Measurements from ENCODE around the gene ZNF420. TPM values are rescaled to one million over a fixed set of nuclear protein-coding genes. Genes with fewer than 3 reads are reported as not detected.
"Not testable (repeated sequence)": the region's sequence is repeated elsewhere in the genome, so short reads cannot be mapped to it uniquely, and the experiment has no call there.

ZNF420 gene
- total RNA-seq, 1 donor from 2014 or later = 9.6 TPM

DNA sequence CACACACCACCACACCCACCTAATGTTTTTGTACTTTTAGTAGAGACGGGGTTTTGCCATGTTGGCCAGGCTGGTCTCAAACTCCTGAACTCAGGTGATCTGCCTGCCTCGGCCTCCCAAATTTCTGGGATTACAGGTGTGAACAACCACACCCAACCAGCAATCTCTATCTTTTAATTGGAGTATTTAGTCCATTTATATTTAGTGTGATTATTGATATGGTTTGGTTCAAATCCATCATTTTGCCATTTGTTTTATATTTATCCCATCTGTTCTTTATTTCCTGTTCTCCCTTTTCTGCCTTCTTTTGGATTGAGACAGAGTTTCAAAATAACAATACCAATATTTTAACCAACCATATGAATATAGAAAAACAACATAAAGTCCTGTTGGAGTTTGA lies 4.1 kb downstream of the ZNF420 start:
- H3K36me3 ChIP-seq = peaks cover 0 to 38% of the 10 kb centered on the region in 2 donors
- TF ChIP-seq, protein P1, sequence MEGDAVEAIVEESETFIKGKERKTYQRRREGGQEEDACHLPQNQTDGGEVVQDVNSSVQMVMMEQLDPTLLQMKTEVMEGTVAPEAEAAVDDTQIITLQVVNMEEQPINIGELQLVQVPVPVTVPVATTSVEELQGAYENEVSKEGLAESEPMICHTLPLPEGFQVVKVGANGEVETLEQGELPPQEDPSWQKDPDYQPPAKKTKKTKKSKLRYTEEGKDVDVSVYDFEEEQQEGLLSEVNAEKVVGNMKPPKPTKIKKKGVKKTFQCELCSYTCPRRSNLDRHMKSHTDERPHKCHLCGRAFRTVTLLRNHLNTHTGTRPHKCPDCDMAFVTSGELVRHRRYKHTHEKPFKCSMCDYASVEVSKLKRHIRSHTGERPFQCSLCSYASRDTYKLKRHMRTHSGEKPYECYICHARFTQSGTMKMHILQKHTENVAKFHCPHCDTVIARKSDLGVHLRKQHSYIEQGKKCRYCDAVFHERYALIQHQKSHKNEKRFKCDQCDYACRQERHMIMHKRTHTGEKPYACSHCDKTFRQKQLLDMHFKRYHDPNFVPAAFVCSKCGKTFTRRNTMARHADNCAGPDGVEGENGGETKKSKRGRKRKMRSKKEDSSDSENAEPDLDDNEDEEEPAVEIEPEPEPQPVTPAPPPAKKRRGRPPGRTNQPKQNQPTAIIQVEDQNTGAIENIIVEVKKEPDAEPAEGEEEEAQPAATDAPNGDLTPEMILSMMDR (IDR thresholded peaks at IDR 0.05) = no peak
- TF ChIP-seq POLR2AphosphoS5 (IDR thresholded peaks at IDR 0.05; ENCODE audit: insufficient read depth in 1 of 2, low read depth in 1 of 2) (no peak), POLR2A (IDR thresholded peaks at IDR 0.05) (no peak)
- peaks cover 38% of the 10 kb centered on the region for H3K9me3 ChIP-seq
- H3K4me3 ChIP-seq = no peak overlapping the region
- H3K27me3 ChIP-seq = no peaks in the 10 kb centered on the region
- H3K4me1 ChIP-seq = peaks cover 17% of the 10 kb centered on the region
- no peak for DNase-seq (ENCODE audit: extremely low spot score in 2 of 2)
- H3K27ac ChIP-seq = no peak overlapping the region
- intact Hi-C loops (cut with DNase I) = no loop called here

DNA sequence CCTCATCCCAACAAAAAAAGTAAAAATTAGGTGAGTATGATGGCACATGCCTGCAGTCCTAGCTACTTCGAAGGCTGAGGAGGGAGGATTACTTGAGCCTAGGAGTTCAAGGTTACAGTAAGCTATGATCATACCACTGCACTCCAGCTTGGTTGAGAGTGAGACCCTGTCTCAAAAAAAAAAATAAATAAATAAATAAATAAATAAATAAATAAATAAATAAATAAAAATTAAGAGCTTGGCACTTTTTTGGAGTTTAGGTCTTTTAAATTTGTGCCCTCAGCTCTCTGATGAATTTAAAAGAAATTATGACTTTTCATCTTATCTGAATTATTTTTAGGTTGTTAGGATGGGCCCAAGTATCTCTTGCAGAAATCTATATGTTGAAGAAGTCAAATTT lies 8.9 kb downstream of the ZNF420 start:
- peaks cover 54% of the 10 kb centered on the region for H3K9me3 ChIP-seq
- H3K4me3 ChIP-seq = no peak overlapping the region
- intact Hi-C loops (cut with DNase I) = no loop called here
- peaks cover 0 to 75% of the 10 kb centered on the region in 2 donors for H3K36me3 ChIP-seq
- TF ChIP-seq, protein P1 (IDR thresholded peaks at IDR 0.05) = no peak
- no peak for TF ChIP-seq POLR2A (IDR thresholded peaks at IDR 0.05)
- no peak for TF ChIP-seq POLR2AphosphoS5 (IDR thresholded peaks at IDR 0.05; ENCODE audit: insufficient read depth in 1 of 2, low read depth in 1 of 2)
- H3K27ac ChIP-seq = no peak overlapping the region
- no peaks in the 10 kb centered on the region for H3K27me3 ChIP-seq
- no peak for DNase-seq (ENCODE audit: extremely low spot score in 2 of 2)
- H3K4me1 ChIP-seq = no peaks in the 10 kb centered on the region

DNA sequence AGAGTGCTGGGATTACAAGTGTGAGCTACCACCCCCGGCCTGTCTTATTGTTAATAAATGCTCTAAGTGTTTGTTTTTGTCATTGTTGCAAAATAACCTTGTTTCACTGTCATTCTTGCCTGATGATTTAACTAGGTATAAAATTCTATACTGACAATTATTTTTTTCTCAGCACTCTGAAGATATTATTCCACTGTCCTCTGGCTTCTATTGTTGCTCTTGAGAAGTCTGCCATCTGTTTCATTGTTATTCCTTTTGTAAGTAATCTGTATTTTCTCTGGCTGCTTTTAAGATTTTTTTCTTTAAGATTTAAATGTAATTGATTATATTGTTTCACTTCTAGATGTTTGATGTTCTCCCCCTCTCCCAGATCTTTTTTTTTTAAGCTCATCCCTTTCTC lies 17.6 kb downstream of the ZNF420 start:
- DNase-seq (ENCODE audit: extremely low spot score in 2 of 2) = no peak
- Histone ChIP-seq H3K9me3 (peaks cover 67% of the 10 kb centered on the region), H3K4me3 (no peak overlapping the region), H3K27ac (no peak overlapping the region), H3K27me3 (no peaks in the 10 kb centered on the region), H3K4me1 (no peaks in the 10 kb centered on the region), H3K36me3 (peaks cover 5 to 98% of the 10 kb centered on the region in 2 donors)
- intact Hi-C loops (cut with DNase I) = no loop called here
- no peak for TF ChIP-seq POLR2AphosphoS5 (IDR thresholded peaks at IDR 0.05; ENCODE audit: insufficient read depth in 1 of 2, low read depth in 1 of 2)
- TF ChIP-seq, protein P1 (IDR thresholded peaks at IDR 0.05) = no peak
- no peak for TF ChIP-seq POLR2A (IDR thresholded peaks at IDR 0.05)

DNA sequence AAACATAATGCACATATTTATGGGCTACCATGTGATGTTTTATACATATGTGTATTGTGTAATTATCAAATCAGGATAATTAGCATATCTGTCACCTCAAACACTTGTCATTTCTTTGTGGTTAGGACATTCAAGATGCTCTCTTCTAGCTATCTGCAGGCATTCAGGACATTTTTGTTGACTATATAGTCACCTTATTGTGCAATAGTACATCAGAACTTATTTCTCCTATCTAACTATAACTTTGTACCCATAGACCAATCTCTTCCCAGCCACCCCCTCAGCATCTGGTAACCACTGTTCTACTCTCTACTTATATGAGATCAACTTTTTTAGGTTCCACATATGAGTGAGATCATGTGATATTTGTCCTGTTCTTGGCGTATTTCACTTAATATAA lies 20.3 kb downstream of the ZNF420 start:
- Histone ChIP-seq H3K36me3 (peaks cover 1 to 98% of the 10 kb centered on the region in 2 donors), H3K9me3 (peaks cover 68% of the 10 kb centered on the region), H3K27ac (no peak overlapping the region), H3K27me3 (no peaks in the 10 kb centered on the region), H3K4me1 (no peaks in the 10 kb centered on the region), H3K4me3 (no peak overlapping the region)
- intact Hi-C loops (cut with DNase I) = no loop called here
- no peak for DNase-seq (ENCODE audit: extremely low spot score in 2 of 2)
- no peak for TF ChIP-seq POLR2A (IDR thresholded peaks at IDR 0.05)
- no peak for TF ChIP-seq POLR2AphosphoS5 (IDR thresholded peaks at IDR 0.05; ENCODE audit: insufficient read depth in 1 of 2, low read depth in 1 of 2)
- TF ChIP-seq, protein P1 (IDR thresholded peaks at IDR 0.05) = no peak

DNA sequence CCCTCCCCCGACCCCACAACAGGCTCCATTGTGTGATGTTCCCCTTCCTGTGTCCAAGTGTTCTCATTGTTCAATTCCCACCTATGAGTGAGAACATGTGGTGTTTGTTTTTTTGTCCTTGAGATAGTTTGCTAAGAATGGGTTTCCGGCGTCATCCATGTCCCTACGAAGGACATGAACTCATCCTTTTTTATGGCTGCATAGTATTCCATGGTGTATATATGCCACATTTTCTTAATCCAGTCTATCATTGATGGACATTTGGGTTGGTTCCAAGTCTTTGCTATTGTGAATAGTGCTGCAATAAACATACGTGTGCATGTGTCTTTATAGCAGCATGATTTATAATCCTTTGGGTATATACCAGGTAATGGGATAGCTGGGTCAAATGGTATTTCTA lies 25.9 kb downstream of the ZNF420 start:
- H3K4me1 ChIP-seq; H3K4me3 ChIP-seq; DNase-seq (ENCODE audit: extremely low spot score in 2 of 2); H3K27me3 ChIP-seq; H3K27ac ChIP-seq; intact Hi-C loops (cut with DNase I): not testable (repeated sequence)
- peaks cover 0 to 85% of the 10 kb centered on the region in 2 donors for H3K36me3 ChIP-seq
- H3K9me3 ChIP-seq = peaks cover 55% of the 10 kb centered on the region

DNA sequence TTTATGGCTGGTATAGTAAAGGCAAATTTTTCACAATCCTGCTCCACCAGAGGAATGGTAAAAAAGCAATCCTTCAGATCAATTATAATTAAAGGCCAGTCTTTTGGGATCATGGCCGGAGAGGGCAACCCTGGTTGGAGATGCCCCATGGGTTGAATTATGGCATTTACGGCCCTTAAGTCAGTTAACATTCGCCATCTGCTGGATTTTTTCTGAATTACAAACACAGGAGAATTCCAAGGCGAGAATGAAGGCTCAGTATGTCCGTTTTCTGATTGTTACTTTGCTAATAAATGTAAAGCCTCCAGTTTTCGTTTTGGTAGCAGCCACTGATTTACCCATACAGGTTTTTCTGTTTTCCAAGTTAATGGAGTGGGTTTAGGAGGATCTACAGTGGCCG lies 33.5 kb downstream of the ZNF420 start:
- DNase-seq (ENCODE audit: extremely low spot score in 2 of 2); H3K27me3 ChIP-seq; H3K27ac ChIP-seq; intact Hi-C loops (cut with DNase I); H3K4me1 ChIP-seq; H3K4me3 ChIP-seq: not testable (repeated sequence)
- Histone ChIP-seq H3K36me3 (peaks cover 3 to 96% of the 10 kb centered on the region in 2 donors), H3K9me3 (peaks cover 86% of the 10 kb centered on the region)
